Measurements from ENCODE around the gene EPHA5. TPM values are rescaled to one million over a fixed set of nuclear protein-coding genes. Genes with fewer than 3 reads are reported as not detected.

EPHA5 gene
- polyA plus RNA-seq, 1 donor, result 0.60 TPM

GRCh38 chr4:65495439-65495838 lies 174.8 kb downstream of the EPHA5 start:
- DNase-seq, result no peak

- no peak for DNase-seq
Measured at GRCh38 chr4:65482410-65482809, 187.9 kb downstream of the EPHA5 start.

DNA sequence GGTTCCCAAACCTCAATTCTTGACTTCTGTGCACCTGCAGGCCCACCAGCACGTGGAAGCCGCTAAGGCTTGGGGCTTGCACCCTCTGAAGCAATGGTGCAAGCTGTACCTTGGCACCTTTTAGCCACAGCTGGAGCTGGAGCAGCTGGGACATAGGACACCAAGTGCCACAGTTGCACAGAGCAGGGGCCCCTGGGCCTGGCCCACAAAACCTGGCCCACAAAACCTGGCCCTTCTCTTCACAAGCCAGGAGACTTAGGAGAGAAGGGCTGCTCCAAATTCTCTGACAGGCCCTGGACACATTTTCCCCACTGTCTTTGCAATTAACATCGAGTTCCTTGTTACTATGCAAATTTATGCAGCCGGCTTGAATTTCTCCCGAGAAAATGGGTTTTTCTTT lies 197.8 kb downstream of the EPHA5 start:
- DNase-seq, result no peak

- DNase-seq, result no peak
Measured at GRCh38 chr4:65467068-65467680, 203.1 kb downstream of the EPHA5 start.

GRCh38 chr4:65461781-65462180 lies 208.5 kb downstream of the EPHA5 start:
- no peak for DNase-seq

- no peak for DNase-seq
Measured at GRCh38 chr4:65457011-65457410, 213.3 kb downstream of the EPHA5 start.

DNA sequence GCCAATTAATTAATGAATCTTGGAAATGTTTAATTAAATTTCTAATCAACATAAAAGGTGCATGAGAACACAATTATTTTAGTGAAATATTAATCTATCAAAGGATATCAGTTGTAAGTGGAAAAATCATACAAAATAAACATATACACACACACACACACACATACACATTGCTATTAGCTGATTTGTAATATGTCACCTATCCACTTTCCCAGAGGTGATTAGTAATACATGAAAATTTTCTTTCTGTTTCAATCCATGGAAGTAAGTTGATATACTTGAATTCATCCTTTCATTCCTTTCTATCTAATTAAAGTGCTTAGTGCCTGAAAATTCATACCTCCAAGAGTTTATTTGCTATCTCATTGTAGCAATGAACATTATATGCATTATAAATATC lies 213.7 kb downstream of the EPHA5 start:
- no peak for DNase-seq

- no peak for DNase-seq
Measured at GRCh38 chr4:65453398-65453797, 216.9 kb downstream of the EPHA5 start.

- DNase-seq, result no peak
Measured at GRCh38 chr4:65450899-65451298, 219.4 kb downstream of the EPHA5 start.

- no peak for DNase-seq
Measured at GRCh38 chr4:65437102-65437501, 233.2 kb downstream of the EPHA5 start.

- DNase-seq, result no peak
Measured at GRCh38 chr4:65422109-65422508, 248.2 kb downstream of the EPHA5 start.

GRCh38 chr4:65420036-65420435 lies 250.3 kb downstream of the EPHA5 start:
- DNase-seq, result no peak

- DNase-seq, result no peak
Measured at GRCh38 chr4:65416891-65417290, 253.4 kb downstream of the EPHA5 start.

- DNase-seq, result no peak
Measured at GRCh38 chr4:65407483-65407882, 262.8 kb downstream of the EPHA5 start.

- DNase-seq, result no peak
Measured at GRCh38 chr4:65401083-65401482, 269.2 kb downstream of the EPHA5 start.

- no peak for DNase-seq
Measured at GRCh38 chr4:65399084-65399483, 271.2 kb downstream of the EPHA5 start.

- no peak for DNase-seq
Measured at GRCh38 chr4:65393078-65393477, 277.2 kb downstream of the EPHA5 start.

- no peak for DNase-seq
Measured at GRCh38 chr4:65392488-65392887, 277.8 kb downstream of the EPHA5 start.

- DNase-seq, result no peak
Measured at GRCh38 chr4:65391814-65392213, 278.5 kb downstream of the EPHA5 start.

DNA sequence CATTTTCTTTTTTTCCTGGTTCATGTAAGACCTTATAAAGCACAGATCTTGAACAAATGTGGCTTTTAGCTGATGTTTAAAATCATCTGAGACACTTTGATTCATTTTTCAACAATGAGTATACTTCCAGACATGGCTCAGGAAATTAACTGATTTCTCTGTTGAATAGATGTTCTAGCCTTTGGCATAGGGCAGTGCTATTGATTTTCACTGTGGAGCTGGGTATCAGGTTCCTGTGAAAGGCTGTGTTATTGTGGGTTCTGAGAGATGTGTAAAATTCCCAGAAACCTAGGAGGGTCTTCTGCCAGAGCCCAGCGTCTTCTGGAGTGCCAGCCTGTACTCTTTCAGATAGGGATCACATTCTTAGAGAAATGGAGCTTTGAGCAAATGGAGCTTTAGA lies 278.9 kb downstream of the EPHA5 start:
- no peak for DNase-seq

- no peak for DNase-seq
Measured at GRCh38 chr4:65386927-65387326, 283.4 kb downstream of the EPHA5 start.

DNA sequence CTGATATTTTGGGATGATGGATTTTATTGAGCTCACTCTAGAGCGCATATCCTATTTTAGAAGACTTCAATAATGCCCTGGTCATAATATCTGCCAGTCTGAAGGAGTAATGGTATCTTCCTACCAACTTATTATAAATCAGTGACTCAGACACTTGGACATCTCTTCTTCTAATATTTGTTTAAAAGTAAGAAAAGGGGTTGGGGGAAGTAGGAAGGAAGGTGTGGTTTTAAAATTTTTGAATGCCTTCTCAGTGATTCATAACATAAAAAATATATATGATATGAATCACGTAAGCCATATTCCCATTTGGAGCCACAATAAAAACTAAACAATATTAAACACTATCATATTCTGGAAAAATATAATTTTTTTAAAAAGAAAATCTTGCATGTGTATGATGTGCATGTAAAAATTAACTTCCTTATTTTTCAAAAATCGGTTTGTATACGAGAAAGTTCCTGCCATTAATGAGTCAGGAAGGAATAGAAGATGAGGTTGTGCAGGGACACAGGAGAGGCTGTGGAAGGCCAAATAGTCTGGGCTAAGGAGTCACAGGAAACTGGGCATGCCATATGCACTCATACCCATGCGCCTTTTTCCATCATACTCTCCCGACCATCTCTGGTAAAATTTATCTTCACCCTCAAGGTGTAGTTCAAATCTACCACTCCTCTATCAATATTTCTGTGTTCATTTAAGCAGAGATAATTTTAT lies 286.5 kb downstream of the EPHA5 start:
- no peak for DNase-seq

GRCh38 chr4:65381648-65382047 lies 288.6 kb downstream of the EPHA5 start:
- DNase-seq, result no peak

- DNase-seq, result no peak
Measured at GRCh38 chr4:65370709-65371108, 299.6 kb downstream of the EPHA5 start.

Data from left kidney (tissue), 2 donors.